ENCODE measurements around the gene WDR53.

GRCh38 chr3:196514350-196514716, 54.0 kb downstream of the WDR53 start:
- TF ChIP-seq, protein P1, sequence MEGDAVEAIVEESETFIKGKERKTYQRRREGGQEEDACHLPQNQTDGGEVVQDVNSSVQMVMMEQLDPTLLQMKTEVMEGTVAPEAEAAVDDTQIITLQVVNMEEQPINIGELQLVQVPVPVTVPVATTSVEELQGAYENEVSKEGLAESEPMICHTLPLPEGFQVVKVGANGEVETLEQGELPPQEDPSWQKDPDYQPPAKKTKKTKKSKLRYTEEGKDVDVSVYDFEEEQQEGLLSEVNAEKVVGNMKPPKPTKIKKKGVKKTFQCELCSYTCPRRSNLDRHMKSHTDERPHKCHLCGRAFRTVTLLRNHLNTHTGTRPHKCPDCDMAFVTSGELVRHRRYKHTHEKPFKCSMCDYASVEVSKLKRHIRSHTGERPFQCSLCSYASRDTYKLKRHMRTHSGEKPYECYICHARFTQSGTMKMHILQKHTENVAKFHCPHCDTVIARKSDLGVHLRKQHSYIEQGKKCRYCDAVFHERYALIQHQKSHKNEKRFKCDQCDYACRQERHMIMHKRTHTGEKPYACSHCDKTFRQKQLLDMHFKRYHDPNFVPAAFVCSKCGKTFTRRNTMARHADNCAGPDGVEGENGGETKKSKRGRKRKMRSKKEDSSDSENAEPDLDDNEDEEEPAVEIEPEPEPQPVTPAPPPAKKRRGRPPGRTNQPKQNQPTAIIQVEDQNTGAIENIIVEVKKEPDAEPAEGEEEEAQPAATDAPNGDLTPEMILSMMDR (IDR thresholded peaks at IDR 0.05), result no peak
- TF ChIP-seq POLR2A (IDR thresholded peaks at IDR 0.05; ENCODE audit: low read depth) (no peak), POLR2AphosphoS5 (IDR thresholded peaks at IDR 0.05) (no peak), EP300 (IDR thresholded peaks at IDR 0.05) (no peak)
